HCT116 (cell line): ENCODE data around the gene RUFY4. TPM values are rescaled to one million over a fixed set of nuclear protein-coding genes. Genes with fewer than 3 reads are reported as not detected.

Experiments used
- ATAC-seq: fragments of 200-7000 bp; cut with Tn5 transposase; 2 replicates; pipeline ENCODE4 v1.9.1; 2020; ENCODE audit warnings: mild to moderate bottlenecking, moderate library complexity
- BruUV-seq: library from RNA; stranded (reverse); fragments of 400-500 nt; replicated peaks from 2 replicates; lab custom pipeline; 2021; lab: Mats Ljungman, UMichigan
- CTCF ChIA-PET: fragments of 300-600 bp; sonication (Branson Sonifier 250); formaldehyde crosslinking; loops from one replicate; lab custom pipeline; 2021; ENCODE audit warnings: antibody characterized with exemption; lab: Charles Lee
- POLR2A ChIA-PET: fragments of 300-600, 350-600 bp; sonication (Branson Sonifier 250); formaldehyde crosslinking; loops from one replicate; lab custom pipeline; 2021; ENCODE audit warnings: antibody characterized with exemption; lab: Charles Lee
- RAD21 ChIA-PET, 2 experiments: fragments of 300-600 bp; sonication (Branson Sonifier 250); formaldehyde crosslinking; loops; one replicate each; lab custom pipeline; 2023; ENCODE audit warnings: low total read pairs in 2 of 2; ENCODE audit not compliant: uncharacterized antibody in 2 of 2, unreplicated experiment in 2 of 2, low non-redundant PET in 1 of 2; lab: Charles Lee
- DNase-seq: peaks from one replicate; pipeline ENCODE4 v3.0.0-alpha.2; 2010; ENCODE audit warnings: low read depth, low spot score
- H2AFZ ChIP-seq: fragments of 200-600 bp; shearing (Covaris generic), sonication (generic); 2 replicates; pipeline ENCODE4 v1.6.1; 2017; ENCODE audit warnings: low read depth, mixed run types, mixed read lengths, antibody characterized with exemption, low read length; ENCODE audit not compliant: poor library complexity, severe bottlenecking
- H3K27ac ChIP-seq: 2 replicates; pipeline ENCODE4 v1.5.1; 2012; ENCODE audit warnings: low read depth, low read length
- H3K27me3 ChIP-seq: fragments of 200-600 bp; sonication (generic); 2 replicates; pipeline ENCODE4 v1.6.1; 2016; ENCODE audit warnings: mixed run types, low read length, mixed read lengths; ENCODE audit not compliant: insufficient read depth
- H3K36me3 ChIP-seq, 2 experiments: fragments of 200-500 bp in 1 of 2; fragments of 200-600 bp in 1 of 2; sonication (Bioruptor generic) in 1 of 2; sonication (generic) in 1 of 2; 2 replicates each; pipeline versions ENCODE4 v1.5.1 to v1.6.1; 2014 to 2016; ENCODE audit warnings: low read length in 2 of 2, inconsistent platforms in 1 of 2, mixed read lengths in 1 of 2, mixed run types in 1 of 2; ENCODE audit not compliant: insufficient read depth in 2 of 2, control insufficient read depth in 1 of 2
- H3K4me1 ChIP-seq, 2 experiments: fragments of 200-600 bp in 1 of 2; sonication (generic) in 1 of 2; 2 replicates each; pipeline versions ENCODE4 v1.5.1 to v1.6.1; 2012 to 2017; ENCODE audit warnings: low read length in 2 of 2, inconsistent platforms in 1 of 2, mild to moderate bottlenecking in 1 of 2, mixed read lengths in 1 of 2, mixed run types in 1 of 2, moderate library complexity in 1 of 2; ENCODE audit not compliant: insufficient read depth in 2 of 2, control insufficient read depth in 1 of 2
- H3K4me2 ChIP-seq: fragments of 200-600 bp; sonication (generic); 2 replicates; pipeline ENCODE4 v1.6.1; 2017; ENCODE audit warnings: mixed run types, low read length, mixed read lengths
- H3K4me3 ChIP-seq, 2 experiments: fragments of 200-600 bp in 1 of 2; sonication (generic) in 1 of 2; replicated peaks in 1 of 2; 2 replicates each; pipeline ENCODE4 v1.5.1; 2011 to 2016; ENCODE audit warnings: low read length in 2 of 2, control low read depth in 1 of 2, low read depth in 1 of 2, mild to moderate bottlenecking in 1 of 2, mixed read lengths in 1 of 2, mixed run types in 1 of 2
- H3K79me2 ChIP-seq: fragments of 200-600 bp; sonication (generic); 2 replicates; pipeline ENCODE4 v1.6.1; 2017; ENCODE audit warnings: mild to moderate bottlenecking, mixed run types, low read length, moderate library complexity, mixed read lengths; ENCODE audit not compliant: insufficient read depth
- H3K9ac ChIP-seq: fragments of 200-600 bp; sonication (generic); 2 replicates; pipeline ENCODE4 v1.6.1; 2016; ENCODE audit warnings: low read length, mixed read lengths
- H3K9me2 ChIP-seq: fragments of 200-600 bp; sonication (generic), shearing (Covaris generic); 2 replicates; pipeline ENCODE4 v1.6.1; 2017; ENCODE audit warnings: mixed run types, mild to moderate bottlenecking, moderate library complexity; ENCODE audit not compliant: insufficient read depth
- H3K9me3 ChIP-seq, 2 experiments: fragments of 200-500 bp in 1 of 2; fragments of 200-600 bp in 1 of 2; sonication (Bioruptor generic) in 1 of 2; sonication (generic) in 1 of 2; 2 replicates each; pipeline ENCODE4 v1.6.1; 2014 to 2017; ENCODE audit warnings: low read length in 2 of 2, mixed read lengths in 2 of 2, inconsistent platforms in 1 of 2, low read depth in 1 of 2, mild to moderate bottlenecking in 1 of 2, mixed run types in 1 of 2, moderate library complexity in 1 of 2; ENCODE audit not compliant: control insufficient read depth in 1 of 2, insufficient read depth in 1 of 2
- H4K20me1 ChIP-seq: fragments of 200-600 bp; sonication (generic), shearing (Covaris generic); 2 replicates; pipeline ENCODE4 v1.6.1; 2017; ENCODE audit warnings: mixed run types, mild to moderate bottlenecking, moderate library complexity; ENCODE audit not compliant: insufficient read depth
- CBX3 ChIP-seq: IDR thresholded peaks from 2 replicates; pipeline ENCODE4 v1.6.1; 2012; ENCODE audit warnings: low read depth
- CEBPB ChIP-seq: IDR thresholded peaks from 2 replicates; pipeline ENCODE4 v1.6.1; 2012; ENCODE audit warnings: low read depth
- ELF1 ChIP-seq: IDR thresholded peaks from 2 replicates; pipeline ENCODE4 v1.6.1; 2012; ENCODE audit warnings: low read depth, borderline replicate concordance
- EZH2phosphoT487 ChIP-seq: fragments of 200-600 bp; IDR thresholded peaks from 2 replicates; pipeline ENCODE4 v1.6.1; 2018; ENCODE audit warnings: antibody characterized with exemption, borderline replicate concordance
- FOSL1 ChIP-seq: IDR thresholded peaks from 2 replicates; pipeline ENCODE4 v1.6.1; 2012; ENCODE audit warnings: low read depth
- JUND ChIP-seq: IDR thresholded peaks from 2 replicates; pipeline ENCODE4 v1.6.1; 2012
- SIN3A ChIP-seq: IDR thresholded peaks from 2 replicates; pipeline ENCODE4 v1.6.1; 2012; ENCODE audit warnings: low read depth
- SP1 ChIP-seq: IDR thresholded peaks from 2 replicates; pipeline ENCODE4 v1.6.1; 2012; ENCODE audit warnings: low read depth
- SRF ChIP-seq: IDR thresholded peaks from 2 replicates; pipeline ENCODE4 v1.6.1; 2012; ENCODE audit warnings: low read depth
- TCF7L2 ChIP-seq: IDR thresholded peaks from 2 replicates; pipeline ENCODE4 v1.7.0; 2011; ENCODE audit warnings: borderline replicate concordance, inconsistent platforms; ENCODE audit not compliant: insufficient read depth, insufficient read length; ENCODE audit errors: extremely low read depth
- YY1 ChIP-seq: IDR thresholded peaks from 2 replicates; pipeline ENCODE4 v1.6.1; 2011; ENCODE audit warnings: low read length, low read depth, moderate library complexity, mild to moderate bottlenecking; ENCODE audit not compliant: insufficient replicate concordance; ENCODE audit errors: extremely low read depth
- intact Hi-C: fragments of 100-400 bp; cut with micrococcal nuclease; formaldehyde crosslinking; loops from 2 replicates; pipeline ENCODE4 v1.10.0; 2022
- total RNA-seq: library from RNA; stranded (reverse); gene quantifications from one replicate; pipeline ENCODE4 v1.2.1, GENCODE V29; 2021; ENCODE audit not compliant: unreplicated experiment

Gene RUFY4
- total RNA-seq, 1 experiment from 2014 or later = 0.27 TPM

DNA sequence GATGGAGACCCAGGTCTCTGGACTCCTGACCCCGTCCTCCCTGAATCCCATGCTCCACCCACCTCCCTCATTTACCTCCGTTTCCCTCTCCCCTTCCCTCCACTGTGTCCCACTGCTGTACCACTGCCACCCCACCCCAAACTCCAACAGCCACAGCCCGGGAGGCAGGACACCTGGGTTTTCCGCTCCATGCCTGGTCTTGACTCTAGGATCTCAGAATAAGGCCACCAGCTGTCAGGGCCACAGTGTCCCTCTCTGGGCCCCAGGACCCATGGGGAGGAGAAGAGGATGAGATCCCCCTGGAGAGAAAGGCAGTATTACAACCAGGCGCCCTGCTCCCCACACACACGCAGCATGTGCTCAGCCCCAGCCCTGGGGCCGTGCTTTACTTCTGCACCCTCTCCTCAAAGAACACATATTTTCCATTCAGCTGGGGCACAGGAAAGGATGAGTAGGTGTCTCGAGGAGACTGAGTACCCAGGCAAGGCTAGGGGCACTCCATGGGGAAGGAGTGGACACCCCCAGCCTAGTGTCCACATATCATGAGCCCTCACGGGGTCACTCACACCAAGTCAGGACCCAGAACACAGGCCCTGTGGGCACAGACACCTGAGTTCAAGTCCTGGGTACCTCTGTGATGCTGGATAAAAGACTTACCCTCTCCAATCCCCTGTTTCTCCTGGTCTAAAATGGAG lies 700 bp downstream of the RUFY4 start:
- Histone ChIP-seq H3K27me3 (no peaks in the 10 kb centered on the region), H3K4me3 (no peak overlapping the region), H3K9ac (no peak overlapping the region), H4K20me1 (no peaks in the 10 kb centered on the region), H2AFZ (no peak overlapping the region), H3K4me2 (no peak overlapping the region), H3K79me2 (no peaks in the 10 kb centered on the region), H3K9me2 (no peaks in the 10 kb centered on the region), H3K9me3 (no peaks in the 10 kb centered on the region), H3K27ac (no peak overlapping the region), H3K36me3 (no peaks in the 10 kb centered on the region), H3K4me1 (peaks cover 0 to 10% of the 10 kb centered on the region in 2 experiments; a peak in 2 of 4 replicates)
- RAD21 ChIA-PET = no interaction called here
- DNase-seq (no peak), ATAC-seq (no peak)
- TF ChIP-seq SIN3A (no peak), SRF (no peak), YY1 (no peak), TCF7L2 (no peak), EZH2phosphoT487 (no peak), SP1 (no peak), CBX3 (no peak), CEBPB (no peak)
- intact Hi-C loops = no loop called here
- CTCF ChIA-PET = interaction anchor here (1.2 to 1.4 kb wide), 5 partner anchors 10 to 284 kb away, joined by 3 to 5 read pairs (median 3); no protein-coding TSS in a partner anchor
- BruUV-seq = no TSS peak
- POLR2A ChIA-PET = interaction anchor here (1.5 kb wide), 1 partner anchor 27 kb away, joined by 3 read pairs; no protein-coding TSS in a partner anchor

DNA sequence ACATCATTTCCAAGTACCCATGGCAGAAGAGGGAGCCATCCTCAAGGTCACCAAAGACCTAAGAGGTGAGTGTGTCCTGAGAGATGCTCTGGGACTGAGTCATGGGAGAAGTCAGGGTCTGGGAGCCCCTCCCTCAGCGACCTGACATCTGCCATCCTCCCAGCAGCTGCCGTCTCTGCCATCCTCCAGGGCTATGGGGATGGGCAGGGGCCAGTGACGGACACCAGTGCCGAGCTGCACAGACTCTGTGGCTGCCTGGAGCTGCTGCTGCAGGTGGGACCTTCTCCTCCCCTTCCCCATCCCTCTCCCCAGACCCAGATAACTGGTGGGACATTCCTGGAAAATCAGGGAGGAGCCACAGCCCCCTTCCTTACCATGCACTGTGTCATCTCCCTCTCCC lies 1.5 kb downstream of the RUFY4 start:
- no peaks in the 10 kb centered on the region for H3K9me2 ChIP-seq
- TF ChIP-seq FOSL1 = no peak
- no peak for TF ChIP-seq JUND
- TF ChIP-seq CBX3 = no peak
- TF ChIP-seq ELF1 = no peak
- TF ChIP-seq SIN3A = no peak
- H3K27me3 ChIP-seq = no peaks in the 10 kb centered on the region
- ChIA-PET CTCF (interaction anchor here (1.2 to 1.4 kb wide), 4 partner anchors 9 to 285 kb away, joined by 3 to 5 read pairs (median 4); no protein-coding TSS in a partner anchor), RAD21 (no interaction called here), POLR2A (no interaction called here)
- H3K9ac ChIP-seq = no peak overlapping the region
- no peak overlapping the region for H2AFZ ChIP-seq
- no peaks in the 10 kb centered on the region for H4K20me1 ChIP-seq
- ATAC-seq (no peak), DNase-seq (no peak)
- intact Hi-C loops = no loop called here
- no peak overlapping the region for H3K4me2 ChIP-seq
- no peaks in the 10 kb centered on the region for H3K9me3 ChIP-seq
- H3K4me3 ChIP-seq = no peak overlapping the region
- H3K79me2 ChIP-seq = no peaks in the 10 kb centered on the region
- H3K27ac ChIP-seq = no peak overlapping the region
- BruUV-seq = no TSS peak
- peaks cover 0 to 10% of the 10 kb centered on the region in 2 experiments; a peak in 2 of 4 replicates for H3K4me1 ChIP-seq
- no peaks in the 10 kb centered on the region for H3K36me3 ChIP-seq
